Mucosa of stomach (tissue), 1 donor: Measurements from ENCODE around the gene TPM3.

Experiments
- H3K27me3 ChIP-seq: one replicate; pipeline ENCODE4 v1.7.0; 2013; ENCODE audit warnings: mild to moderate bottlenecking, low read length; ENCODE audit not compliant: control insufficient read depth, insufficient read depth
- H3K36me3 ChIP-seq: one replicate; pipeline ENCODE4 v1.7.0; 2013; ENCODE audit warnings: low read length; ENCODE audit not compliant: control insufficient read depth, insufficient read depth
- H3K4me1 ChIP-seq: one replicate; pipeline ENCODE4 v1.7.0; 2013; ENCODE audit warnings: mild to moderate bottlenecking, low read length; ENCODE audit not compliant: control insufficient read depth, insufficient read depth
- H3K4me3 ChIP-seq: one replicate; pipeline ENCODE4 v1.7.0; 2013; ENCODE audit warnings: low read length
- H3K9ac ChIP-seq: one replicate; pipeline ENCODE4 v1.7.0; 2013; ENCODE audit warnings: mild to moderate bottlenecking, low read length, moderate library complexity
- H3K9me3 ChIP-seq: one replicate; pipeline ENCODE4 v1.7.0; 2013; ENCODE audit warnings: mild to moderate bottlenecking, low read length, moderate library complexity; ENCODE audit not compliant: control insufficient read depth
- donor health status: Pancreatic carcinoma.

TPM3 gene

DNA sequence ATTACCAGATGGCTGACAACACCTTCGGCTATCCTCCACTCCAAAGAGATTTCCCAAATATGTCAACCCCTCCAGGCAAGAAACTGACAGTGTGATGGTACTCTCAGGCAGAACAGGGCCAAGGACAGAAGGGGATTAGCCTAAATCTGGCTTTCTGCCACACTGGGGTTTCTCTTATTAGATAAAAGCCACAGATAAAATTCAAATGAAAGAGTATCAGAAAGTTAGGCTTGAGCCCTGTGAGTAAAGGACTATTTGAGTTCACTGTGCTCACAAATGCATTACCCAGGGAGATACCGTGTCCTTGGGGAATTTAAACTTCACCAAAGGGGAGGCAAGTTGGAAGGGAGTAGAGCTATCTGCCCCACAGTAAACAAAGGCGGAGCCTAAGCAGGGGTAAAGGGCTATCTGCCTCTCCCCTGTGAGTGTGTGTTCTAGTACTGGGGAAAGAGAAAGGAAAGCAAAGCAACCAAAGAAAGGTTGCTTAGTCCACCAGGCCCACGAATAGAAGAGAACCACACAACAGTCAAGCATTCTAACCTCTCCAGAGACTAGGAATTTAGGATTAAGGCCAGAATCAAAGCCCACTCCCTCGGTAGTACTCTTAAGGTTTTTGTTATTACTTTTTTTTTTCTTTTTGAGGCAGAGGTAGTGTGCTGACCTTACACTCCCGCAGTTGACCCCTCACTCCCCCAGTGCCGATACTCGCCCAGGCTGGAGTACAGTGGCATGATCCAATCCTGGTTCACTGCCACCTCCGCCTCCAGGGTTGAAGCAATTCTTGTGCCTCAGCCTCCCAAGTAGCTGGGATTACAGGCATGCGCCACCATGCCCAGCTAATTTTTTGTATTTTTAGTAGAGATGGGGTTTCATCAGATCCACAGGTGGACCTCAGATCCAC lies 12.7 kb downstream of the TPM3 start:
- no peaks in the 10 kb centered on the region for H3K9me3 ChIP-seq
- peaks cover 56% of the 10 kb centered on the region for H3K4me1 ChIP-seq
- H3K9ac ChIP-seq, result peak overlapping the region; percentile 56
- H3K36me3 ChIP-seq, result peaks cover 12% of the 10 kb centered on the region
- H3K4me3 ChIP-seq, result peak overlapping the region; percentile 9
- H3K27me3 ChIP-seq, result no peaks in the 10 kb centered on the region

DNA sequence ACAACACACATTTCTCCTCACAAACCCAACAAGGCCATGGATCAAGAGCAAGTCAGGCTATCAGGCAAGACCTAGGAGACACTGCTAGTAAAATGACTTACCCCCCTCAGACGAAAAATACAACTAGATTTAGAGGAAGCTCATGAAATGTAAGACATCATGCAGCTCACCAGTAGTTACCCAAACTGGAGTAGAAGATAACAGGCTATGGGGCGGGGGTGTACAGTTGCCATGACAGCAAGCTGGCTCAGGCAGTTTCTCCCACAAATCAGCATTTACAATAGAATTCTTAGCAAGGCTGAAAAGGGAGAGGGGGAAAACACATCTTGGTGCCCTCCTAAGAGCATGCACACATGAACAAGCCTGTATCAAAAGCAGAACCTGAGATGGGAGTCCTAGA lies 13.9 kb downstream of the TPM3 start:
- Histone ChIP-seq H3K4me3 (no peak overlapping the region), H3K4me1 (peaks cover 50% of the 10 kb centered on the region), H3K27me3 (no peaks in the 10 kb centered on the region), H3K36me3 (peaks cover 12% of the 10 kb centered on the region), H3K9me3 (no peaks in the 10 kb centered on the region), H3K9ac (peak overlapping the region; percentile 22)

DNA sequence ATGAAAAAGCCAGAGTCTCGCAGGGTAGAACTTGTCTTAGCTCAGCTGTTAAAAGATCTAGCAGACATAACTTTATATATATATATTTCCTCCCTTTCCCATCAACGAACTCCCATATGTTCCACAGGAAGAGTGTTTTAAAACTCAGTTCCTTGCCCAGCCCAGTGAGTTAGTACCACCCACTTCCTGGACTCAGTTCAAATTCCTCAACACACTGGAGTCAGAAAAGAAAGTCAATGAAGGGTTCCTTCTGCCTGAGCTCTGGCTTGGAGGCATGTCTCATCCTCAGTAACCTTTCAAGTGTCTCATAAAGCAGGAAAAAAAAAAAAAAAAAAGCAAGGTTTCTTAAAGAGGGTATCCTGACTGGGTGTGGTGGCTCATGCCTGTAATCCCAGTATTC lies 15.6 kb downstream of the TPM3 start:
- Histone ChIP-seq H3K36me3 (peaks cover 24% of the 10 kb centered on the region), H3K4me1 (peaks cover 48% of the 10 kb centered on the region), H3K9me3 (no peaks in the 10 kb centered on the region), H3K4me3 (no peak overlapping the region), H3K27me3 (no peaks in the 10 kb centered on the region), H3K9ac (no peak overlapping the region)

DNA sequence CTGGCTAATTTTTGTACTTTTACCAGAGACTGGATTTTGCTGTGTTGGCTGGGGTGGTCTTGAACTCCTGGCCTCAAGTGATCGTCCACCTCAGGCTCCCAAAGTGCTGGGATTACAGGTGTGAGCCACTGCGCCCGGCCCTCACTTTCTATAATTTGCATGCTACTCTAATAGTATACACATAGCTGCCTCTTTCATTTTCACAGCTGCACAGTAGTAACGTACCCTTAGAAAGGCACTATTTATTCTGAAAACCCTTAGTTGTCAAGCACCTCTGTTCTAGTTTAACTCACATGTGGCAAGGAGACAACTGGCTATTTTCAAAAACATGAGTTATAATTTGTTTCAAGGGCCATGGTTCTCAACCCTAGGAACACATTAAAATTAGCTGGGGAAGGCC lies 17.2 kb downstream of the TPM3 start:
- no peaks in the 10 kb centered on the region for H3K27me3 ChIP-seq
- no peaks in the 10 kb centered on the region for H3K9me3 ChIP-seq
- no peak overlapping the region for H3K9ac ChIP-seq
- H3K4me3 ChIP-seq, result no peak overlapping the region
- H3K4me1 ChIP-seq, result peaks cover 34% of the 10 kb centered on the region
- peaks cover 24% of the 10 kb centered on the region for H3K36me3 ChIP-seq

DNA sequence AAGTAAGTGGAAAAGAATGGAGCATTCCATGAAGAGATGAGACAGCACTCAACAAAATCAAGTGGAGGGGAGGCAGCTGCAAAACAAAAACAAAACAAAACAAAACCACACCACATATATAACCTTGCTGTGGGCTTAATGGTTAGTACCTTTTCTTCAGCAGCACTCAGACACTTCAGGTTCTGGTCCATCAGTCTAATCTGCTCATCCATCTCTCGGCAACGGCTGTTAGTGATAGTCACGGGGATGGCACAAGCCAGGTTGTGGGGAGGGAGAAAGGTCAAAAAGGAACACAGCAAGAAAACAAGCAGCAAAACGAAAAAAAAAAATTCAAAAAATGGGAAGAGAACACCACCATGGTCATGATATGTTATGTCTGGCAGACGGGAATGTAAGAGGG lies 20.0 kb downstream of the TPM3 start:
- Histone ChIP-seq H3K9me3 (no peaks in the 10 kb centered on the region), H3K4me1 (peaks cover 6% of the 10 kb centered on the region), H3K9ac (no peak overlapping the region), H3K4me3 (no peak overlapping the region), H3K36me3 (peaks cover 16% of the 10 kb centered on the region), H3K27me3 (no peaks in the 10 kb centered on the region)

DNA sequence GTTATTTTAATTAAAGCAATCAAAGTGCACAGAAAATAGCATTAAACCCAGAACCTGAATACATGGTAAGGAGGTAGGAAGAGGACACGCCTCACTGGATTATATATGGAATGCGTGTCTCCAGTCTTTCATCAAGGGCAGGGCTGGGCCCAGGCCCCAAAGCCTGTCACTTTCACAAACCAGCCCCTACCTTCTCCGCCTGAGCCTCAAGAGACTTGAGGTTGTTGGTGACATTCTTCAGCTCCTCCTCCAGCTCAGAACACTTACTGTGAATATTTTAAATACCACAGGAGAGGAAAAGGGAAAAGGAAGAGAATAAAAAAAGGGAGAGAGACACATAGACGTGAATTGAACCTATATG lies 20.7 kb downstream of the TPM3 start:
- H3K27me3 ChIP-seq, result no peaks in the 10 kb centered on the region
- H3K4me3 ChIP-seq, result no peak overlapping the region
- H3K4me1 ChIP-seq, result no peaks in the 10 kb centered on the region
- no peaks in the 10 kb centered on the region for H3K9me3 ChIP-seq
- no peak overlapping the region for H3K9ac ChIP-seq
- H3K36me3 ChIP-seq, result peaks cover 16% of the 10 kb centered on the region

DNA sequence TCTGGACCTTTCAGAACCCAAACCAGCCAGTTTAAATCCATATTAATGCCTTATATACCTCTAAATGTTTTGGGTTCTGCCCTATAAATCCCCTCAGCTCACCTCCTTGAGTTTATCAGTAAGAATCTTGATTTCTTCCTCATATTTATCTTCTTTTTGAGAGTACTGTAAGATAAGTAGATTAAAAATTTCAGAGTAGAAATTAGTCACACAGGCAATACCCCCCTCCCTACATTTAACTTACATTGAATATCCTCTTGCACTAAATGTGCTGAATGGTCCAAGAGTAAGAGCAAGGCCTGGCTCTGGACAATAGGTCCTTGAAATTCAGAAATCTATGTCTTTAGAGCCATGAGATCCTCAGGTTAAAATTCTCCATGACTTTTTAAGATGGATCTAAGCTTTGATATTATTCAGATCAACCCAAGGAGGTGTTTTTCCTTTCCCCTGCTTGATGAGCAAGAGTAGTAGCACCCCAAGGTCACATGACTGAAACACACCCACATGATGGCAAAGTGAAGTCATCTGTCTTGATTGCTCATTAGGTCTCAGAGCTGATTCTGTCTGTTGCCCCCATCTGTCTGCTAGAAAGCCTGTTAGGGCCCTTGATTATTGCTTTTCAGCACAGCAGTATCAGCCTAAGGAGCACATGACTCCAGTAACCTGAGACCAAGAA lies 21.2 kb downstream of the TPM3 start:
- Histone ChIP-seq H3K27me3 (no peaks in the 10 kb centered on the region), H3K36me3 (peaks cover 15% of the 10 kb centered on the region), H3K9ac (no peak overlapping the region)

DNA sequence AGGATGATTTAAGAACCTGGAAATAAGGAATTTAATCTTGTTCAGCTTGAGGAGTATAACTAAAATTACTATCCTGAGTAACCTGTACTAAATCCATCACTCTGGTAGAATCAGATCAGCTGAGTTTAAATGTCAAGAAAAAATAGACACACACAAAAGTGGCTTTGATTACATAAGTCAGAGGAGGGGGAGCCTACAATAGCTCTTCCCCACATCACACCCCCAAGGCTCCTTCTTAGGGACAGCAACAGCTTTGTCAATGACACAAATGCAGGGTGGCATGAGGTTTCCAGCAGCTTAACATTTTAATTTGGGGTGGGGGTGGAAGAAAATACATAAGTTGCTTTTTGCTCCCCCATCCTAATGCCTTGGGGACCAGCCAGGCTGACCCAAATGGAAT lies 24.4 kb downstream of the TPM3 start:
- Histone ChIP-seq H3K4me3 (no peak overlapping the region), H3K27me3 (no peaks in the 10 kb centered on the region), H3K9me3 (no peaks in the 10 kb centered on the region), H3K36me3 (peaks cover 13% of the 10 kb centered on the region), H3K9ac (no peak overlapping the region), H3K4me1 (no peaks in the 10 kb centered on the region)

More for the DNA sequence above, 21.2 kb downstream of the TPM3 start:
- H3K4me1 ChIP-seq, result no peaks in the 10 kb centered on the region
- no peaks in the 10 kb centered on the region for H3K9me3 ChIP-seq
- H3K4me3 ChIP-seq, result no peak overlapping the region

DNA sequence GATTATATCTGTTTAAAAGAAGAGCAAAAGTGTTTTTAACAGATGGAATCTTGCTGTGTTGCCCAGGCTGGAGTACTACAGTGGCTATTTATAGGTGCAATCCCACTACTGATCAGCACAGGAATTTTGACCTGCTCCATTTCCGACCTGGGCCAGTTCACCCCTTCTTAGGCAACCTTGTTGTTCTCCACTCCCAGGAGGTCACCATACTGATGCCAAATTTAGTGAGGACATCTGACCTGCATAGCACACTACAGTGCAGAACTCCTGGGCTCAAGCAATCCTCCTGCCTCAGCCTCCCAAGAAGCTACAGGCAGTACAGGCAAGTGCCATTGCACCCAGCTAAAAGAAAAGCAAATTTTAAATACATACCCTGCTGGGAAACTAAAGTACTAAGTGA lies 25.7 kb downstream of the TPM3 start:
- Histone ChIP-seq H3K36me3 (peaks cover 6% of the 10 kb centered on the region), H3K9me3 (no peaks in the 10 kb centered on the region), H3K27me3 (no peaks in the 10 kb centered on the region), H3K9ac (no peak overlapping the region), H3K4me1 (no peaks in the 10 kb centered on the region), H3K4me3 (no peak overlapping the region)

DNA sequence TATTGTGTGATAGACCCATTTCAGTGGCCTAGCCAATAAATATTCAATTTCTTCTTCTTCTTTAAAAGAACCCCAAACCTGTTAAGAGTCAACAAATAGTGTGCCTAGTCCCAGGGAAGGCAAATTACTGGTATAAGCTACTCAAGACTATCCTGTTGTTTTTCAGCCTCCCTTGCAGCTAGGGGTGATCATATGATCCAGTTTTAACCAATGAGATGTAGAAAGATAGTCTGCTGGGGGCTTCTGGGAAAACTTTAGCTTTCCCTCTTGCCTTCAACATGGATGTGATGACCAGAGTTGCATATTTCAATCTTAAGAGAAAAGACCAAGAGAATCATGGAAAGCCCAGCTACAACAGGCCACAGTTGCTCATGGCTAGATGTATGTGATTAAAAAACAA lies 32.3 kb downstream of the TPM3 start:
- no peak overlapping the region for H3K4me3 ChIP-seq
- H3K36me3 ChIP-seq, result peaks cover 6% of the 10 kb centered on the region
- H3K4me1 ChIP-seq, result peaks cover 23% of the 10 kb centered on the region

DNA sequence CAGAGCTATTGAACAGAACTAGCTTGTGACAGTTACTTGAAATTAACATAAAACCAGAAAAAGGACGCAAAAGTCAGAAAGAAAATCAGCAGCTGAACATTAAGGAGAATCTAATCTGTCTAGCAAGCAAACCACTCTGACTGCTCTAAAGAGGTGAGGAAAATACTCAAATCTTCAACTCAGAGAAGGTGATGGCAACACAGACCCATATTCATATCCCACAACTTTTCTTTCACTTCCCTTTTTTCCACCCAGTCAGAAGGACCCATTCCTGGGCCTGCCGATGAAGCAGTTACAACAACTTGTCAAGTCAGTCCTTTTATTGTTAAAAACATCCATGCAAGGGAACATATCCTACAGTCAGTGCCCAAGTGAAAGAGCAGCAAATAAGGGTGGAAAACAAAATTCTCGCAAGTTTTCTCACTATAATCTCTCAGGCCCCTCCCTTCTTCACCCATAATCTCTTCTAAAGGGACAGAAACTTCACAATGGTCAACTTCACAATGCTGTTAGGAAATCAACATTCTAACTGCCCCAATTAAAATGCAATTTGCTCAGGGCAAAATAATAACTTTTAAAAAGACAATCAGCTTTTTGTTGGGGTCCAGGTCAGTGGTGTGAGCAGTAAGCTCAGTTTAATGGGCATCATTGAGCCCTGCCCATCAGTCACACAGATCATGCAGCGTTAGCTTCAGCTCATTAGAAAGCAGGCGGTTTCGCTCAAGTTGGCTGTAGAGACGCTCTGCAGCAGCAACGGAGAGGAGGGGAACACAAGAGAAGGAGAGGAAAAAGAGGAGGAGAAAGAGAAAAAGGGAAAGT lies 33.4 kb downstream of the TPM3 start:
- no peaks in the 10 kb centered on the region for H3K36me3 ChIP-seq
- H3K27me3 ChIP-seq, result no peaks in the 10 kb centered on the region
- no peak overlapping the region for H3K9ac ChIP-seq
- H3K4me1 ChIP-seq, result peaks cover 23% of the 10 kb centered on the region
- H3K4me3 ChIP-seq, result no peak overlapping the region
- no peaks in the 10 kb centered on the region for H3K9me3 ChIP-seq

More for the DNA sequence above, 32.3 kb downstream of the TPM3 start:
- no peak overlapping the region for H3K9ac ChIP-seq
- no peaks in the 10 kb centered on the region for H3K9me3 ChIP-seq
- H3K27me3 ChIP-seq, result no peaks in the 10 kb centered on the region
